H9 (cell line): ENCODE data around the gene SLC17A5. TPM values are rescaled to one million over a fixed set of nuclear protein-coding genes. Genes with fewer than 3 reads are reported as not detected.

ENCODE experiments used
- DNase-seq: peaks from one replicate; pipeline ENCODE4 v3.0.0-alpha.2; 2017
- H2AFZ ChIP-seq: one replicate; pipeline ENCODE4 v1.6.1; 2013; ENCODE audit warnings: mild to moderate bottlenecking, low read length, control low read depth, moderate library complexity
- H2AK5ac ChIP-seq: 2 replicates; pipeline ENCODE4 v1.6.1; 2013; ENCODE audit warnings: low read length, control low read depth, mixed read lengths; ENCODE audit not compliant: insufficient read length
- H2BK120ac ChIP-seq: one replicate; pipeline ENCODE4 v1.6.1; 2013; ENCODE audit warnings: low read depth, mild to moderate bottlenecking, low read length, control low read depth, inconsistent platforms; ENCODE audit not compliant: poor library complexity, severe bottlenecking
- H2BK12ac ChIP-seq: 2 replicates; pipeline ENCODE4 v1.6.1; 2013; ENCODE audit warnings: low read length, control low read depth, mixed read lengths, low read depth; ENCODE audit not compliant: insufficient read length
- H2BK15ac ChIP-seq: 2 replicates; pipeline ENCODE4 v1.6.1; 2013; ENCODE audit warnings: low read depth, low read length, control low read depth
- H2BK20ac ChIP-seq: one replicate; pipeline ENCODE4 v1.6.1; 2013; ENCODE audit warnings: low read depth, mild to moderate bottlenecking, low read length, control low read depth, inconsistent platforms; ENCODE audit not compliant: poor library complexity, severe bottlenecking
- H2BK5ac ChIP-seq: 2 replicates; pipeline ENCODE4 v1.6.1; 2013; ENCODE audit warnings: low read length, control low read depth, mixed read lengths; ENCODE audit not compliant: insufficient read length
- H3K14ac ChIP-seq: 2 replicates; pipeline ENCODE4 v1.6.1; 2013; ENCODE audit warnings: low read length, control low read depth; ENCODE audit not compliant: insufficient read depth
- H3K18ac ChIP-seq: 2 replicates; pipeline ENCODE4 v1.6.1; 2013; ENCODE audit warnings: low read depth, mild to moderate bottlenecking, mixed read lengths, low read length, control low read depth; ENCODE audit not compliant: insufficient read length
- H3K23ac ChIP-seq: 2 replicates; pipeline ENCODE4 v1.6.1; 2013; ENCODE audit warnings: low read length, control low read depth, mixed read lengths, low read depth; ENCODE audit not compliant: insufficient read length
- H3K23me2 ChIP-seq: 2 replicates; pipeline ENCODE4 v1.6.1; 2013; ENCODE audit warnings: low read depth, mild to moderate bottlenecking, mixed read lengths, low read length, control low read depth; ENCODE audit not compliant: insufficient read length, poor library complexity, severe bottlenecking
- H3K27ac ChIP-seq: 2 replicates; pipeline ENCODE4 v1.5.1; 2013; ENCODE audit warnings: low read length, control low read depth, mixed read lengths, low read depth; ENCODE audit not compliant: insufficient read length
- H3K27me3 ChIP-seq: 2 replicates; pipeline ENCODE4 v1.6.1; 2013; ENCODE audit warnings: low read length, control low read depth, inconsistent platforms; ENCODE audit not compliant: insufficient read depth
- H3K4ac ChIP-seq: 2 replicates; pipeline ENCODE4 v1.6.1; 2013; ENCODE audit warnings: low read depth, mild to moderate bottlenecking, control low read depth, inconsistent platforms, low read length, moderate library complexity
- H3K4me1 ChIP-seq: 2 replicates; pipeline ENCODE4 v1.6.1; 2013; ENCODE audit warnings: low read length, control low read depth, inconsistent platforms; ENCODE audit not compliant: insufficient read depth
- H3K4me2 ChIP-seq: 2 replicates; pipeline ENCODE4 v1.6.1; 2013; ENCODE audit warnings: low read length, control low read depth, mixed read lengths; ENCODE audit not compliant: insufficient read length, insufficient read depth
- H3K56ac ChIP-seq: 2 replicates; pipeline ENCODE4 v1.6.1; 2013; ENCODE audit warnings: low read depth, mild to moderate bottlenecking, mixed read lengths, low read length, control low read depth; ENCODE audit not compliant: insufficient read length
- H3K79me1 ChIP-seq: 2 replicates; pipeline ENCODE4 v1.6.1; 2013; ENCODE audit warnings: low read depth, mild to moderate bottlenecking, moderate library complexity, low read length, control low read depth, inconsistent platforms; ENCODE audit not compliant: insufficient read depth, poor library complexity, severe bottlenecking
- H3K79me2 ChIP-seq: 2 replicates; pipeline ENCODE4 v1.6.1; 2013; ENCODE audit warnings: low read length, control low read depth, inconsistent platforms; ENCODE audit not compliant: insufficient read depth
- H3K9ac ChIP-seq: 2 replicates; pipeline ENCODE4 v1.6.1; 2013; ENCODE audit warnings: low read length, control low read depth, mixed read lengths; ENCODE audit not compliant: insufficient read length; ENCODE audit errors: extremely low read depth
- H3K9me3 ChIP-seq: one replicate; pipeline ENCODE4 v1.6.1; 2013; ENCODE audit warnings: low read depth, low read length, inconsistent platforms; ENCODE audit not compliant: control insufficient read depth
- H3T11ph ChIP-seq: one replicate; pipeline ENCODE4 v1.6.1; 2013; ENCODE audit warnings: mild to moderate bottlenecking, low read length, control low read depth, inconsistent platforms
- H4K20me1 ChIP-seq: one replicate; pipeline ENCODE4 v1.6.1; 2013; ENCODE audit not compliant: control insufficient read depth, insufficient read length, insufficient read depth
- H4K5ac ChIP-seq: 2 replicates; pipeline ENCODE4 v1.6.1; 2013; ENCODE audit warnings: low read depth, mild to moderate bottlenecking, mixed read lengths, low read length, control low read depth; ENCODE audit not compliant: insufficient read length
- H4K8ac ChIP-seq: replicated peaks from 2 replicates; pipeline ENCODE4 v1.6.1; 2013; ENCODE audit warnings: low read length, control low read depth, mixed read lengths, low read depth; ENCODE audit not compliant: insufficient read length
- H4K91ac ChIP-seq: 2 replicates; pipeline ENCODE4 v1.6.1; 2013; ENCODE audit warnings: low read depth, mild to moderate bottlenecking, moderate library complexity, mixed read lengths, low read length, control low read depth; ENCODE audit not compliant: insufficient read length
- H3K27ac Mint-ChIP-seq, 3 experiments: 2 replicates in 2 of 3; 3 replicates in 1 of 3; pipeline ENCODE4 v1.8.0; 2020 to 2021; ENCODE audit warnings: mixed read lengths in 3 of 3, mild to moderate bottlenecking in 1 of 3, moderate library complexity in 1 of 3
- H3K27me3 Mint-ChIP-seq: 2 replicates; pipeline ENCODE4 v1.8.0; 2021; ENCODE audit warnings: low read depth, mild to moderate bottlenecking, moderate library complexity, mixed read lengths
- H3K36me3 Mint-ChIP-seq, 3 experiments: 2 replicates in 2 of 3; 3 replicates in 1 of 3; pipeline ENCODE4 v1.8.0; 2020 to 2021; ENCODE audit warnings: low read depth in 3 of 3, mixed read lengths in 3 of 3; ENCODE audit not compliant: insufficient read depth in 1 of 3
- H3K4me1 Mint-ChIP-seq, 2 experiments: 2 replicates each; pipeline ENCODE4 v1.8.0; 2020; ENCODE audit warnings: mixed read lengths in 2 of 2
- H3K4me3 Mint-ChIP-seq, 2 experiments: 2 replicates in 1 of 2; 3 replicates in 1 of 2; pipeline ENCODE4 v1.8.0; 2020 to 2021; ENCODE audit warnings: mild to moderate bottlenecking in 2 of 2, mixed read lengths in 2 of 2, moderate library complexity in 1 of 2
- H3K9me3 Mint-ChIP-seq, 2 experiments: 2 replicates in 1 of 2; 3 replicates in 1 of 2; pipeline ENCODE4 v1.8.0; 2020; ENCODE audit warnings: mild to moderate bottlenecking in 2 of 2, mixed read lengths in 2 of 2, moderate library complexity in 1 of 2
- CTCF ChIP-seq: fragments of 200-600 bp; sonication (generic); conservative IDR thresholded peaks from 3 replicates; pipeline ENCODE4 v1.8.0; 2021; ENCODE audit warnings: antibody characterized with exemption, mild to moderate bottlenecking
- WGBS: extraction: QIAGEN DNeasy Blood & Tissue Kit; methylation state at CpG from one replicate; pipeline ENCODE4 v1.1.7; 2013; ENCODE audit warnings: missing lambda C conversion rate, low lambda C conversion rate, mixed read lengths; ENCODE audit not compliant: insufficient read length; ENCODE audit errors: extremely low coverage; 5-methylcytosine and 5-hydroxymethylcytosine counted together
- total RNA-seq: library from RNA; stranded (reverse); gene quantifications from 2 replicates; pipeline ENCODE4 v1.2.1, GENCODE V29; 2021

SLC17A5 gene
- total RNA-seq, 1 experiment from 2014 or later: 8.9 TPM

GRCh38 chr6:73669005-73669404, 15.2 kb upstream of the SLC17A5 start:
- Histone ChIP-seq H4K8ac (no peak overlapping the region), H3K18ac (no peak overlapping the region), H3K79me2 (no peaks in the 10 kb centered on the region), H4K5ac (no peak overlapping the region), H3K79me1 (no peaks in the 10 kb centered on the region), H3K9me3 (no peaks in the 10 kb centered on the region), H2BK12ac (no peak overlapping the region), H2BK20ac (no peak overlapping the region), H3K27ac (no peak overlapping the region), H2BK5ac (no peak overlapping the region), H4K91ac (no peak overlapping the region), H3T11ph (no peak overlapping the region), H2BK120ac (no peak overlapping the region), H2BK15ac (no peak overlapping the region), H3K27me3 (no peaks in the 10 kb centered on the region), H3K56ac (no peak overlapping the region), H3K14ac (no peak overlapping the region), H4K20me1 (no peaks in the 10 kb centered on the region), H3K23me2 (no peaks in the 10 kb centered on the region), H2AFZ (no peak overlapping the region), H3K4me2 (no peak overlapping the region), H3K23ac (no peak overlapping the region), H3K4me1 (no peaks in the 10 kb centered on the region), H3K9ac (no peak overlapping the region), H3K4ac (no peak overlapping the region), H2AK5ac (no peak overlapping the region)
- Mint-ChIP-seq H3K9me3 (no peaks in the 10 kb centered on the region), H3K27ac (no peak overlapping the region), H3K4me3 (no peak overlapping the region), H3K36me3 (no peaks in the 10 kb centered on the region; a peak in 1 of 7 replicates), H3K27me3 (peaks cover 5% of the 10 kb centered on the region), H3K4me1 (no peaks in the 10 kb centered on the region)
- DNase-seq: no peak
- TF ChIP-seq CTCF: no peak
- WGBS: no CpG with 5 or more reads among the region's 1 CpG
